Stimulated activated effector memory CD8-positive, alpha-beta T cell treated with anti-CD3 and anti-CD28 coated beads, Interleukin-12 subunit alpha, Interleukin-12 subunit beta, amount 100 ng/mL, for 72 hours (primary cell): ENCODE data around the gene ZFP92.

Experiments used
- ATAC-seq: fragments of 150-1000 bp; cut with Tn5 transposase; 2 replicates; pipeline ENCODE4 v1.10.0; 2021
- DNase-seq, 2 donors: peaks; one replicate each; pipeline ENCODE4 v3.0.0; 2021 to 2022; ENCODE audit warnings: low spot score in 2 of 2
- H3K27ac Mint-ChIP-seq: one replicate; pipeline ENCODE4 v1.8.0; 2022; ENCODE audit warnings: mild to moderate bottlenecking, mixed read lengths
- H3K36me3 Mint-ChIP-seq: one replicate; pipeline ENCODE4 v1.8.0; 2022; ENCODE audit warnings: mild to moderate bottlenecking, mixed read lengths
- H3K4me1 Mint-ChIP-seq: one replicate; pipeline ENCODE4 v1.8.0; 2022; ENCODE audit warnings: mixed read lengths
- H3K4me3 Mint-ChIP-seq: one replicate; pipeline ENCODE4 v1.8.0; 2022; ENCODE audit warnings: mild to moderate bottlenecking, mixed read lengths
- H3K9me3 Mint-ChIP-seq: one replicate; pipeline ENCODE4 v1.8.0; 2022; ENCODE audit warnings: mixed read lengths

Gene ZFP92

GRCh38 chrX:153448556-153449367, 37.5 kb downstream of the ZFP92 start:
- H3K4me3 Mint-ChIP-seq, result no peak overlapping the region
- DNase-seq (no peak), ATAC-seq (no peak)
- H3K27ac Mint-ChIP-seq, result peak overlapping the region; percentile 79
- no peaks in the 10 kb centered on the region for H3K9me3 Mint-ChIP-seq
- H3K36me3 Mint-ChIP-seq, result peaks cover 18% of the 10 kb centered on the region
- no peaks in the 10 kb centered on the region for H3K4me1 Mint-ChIP-seq

DNA sequence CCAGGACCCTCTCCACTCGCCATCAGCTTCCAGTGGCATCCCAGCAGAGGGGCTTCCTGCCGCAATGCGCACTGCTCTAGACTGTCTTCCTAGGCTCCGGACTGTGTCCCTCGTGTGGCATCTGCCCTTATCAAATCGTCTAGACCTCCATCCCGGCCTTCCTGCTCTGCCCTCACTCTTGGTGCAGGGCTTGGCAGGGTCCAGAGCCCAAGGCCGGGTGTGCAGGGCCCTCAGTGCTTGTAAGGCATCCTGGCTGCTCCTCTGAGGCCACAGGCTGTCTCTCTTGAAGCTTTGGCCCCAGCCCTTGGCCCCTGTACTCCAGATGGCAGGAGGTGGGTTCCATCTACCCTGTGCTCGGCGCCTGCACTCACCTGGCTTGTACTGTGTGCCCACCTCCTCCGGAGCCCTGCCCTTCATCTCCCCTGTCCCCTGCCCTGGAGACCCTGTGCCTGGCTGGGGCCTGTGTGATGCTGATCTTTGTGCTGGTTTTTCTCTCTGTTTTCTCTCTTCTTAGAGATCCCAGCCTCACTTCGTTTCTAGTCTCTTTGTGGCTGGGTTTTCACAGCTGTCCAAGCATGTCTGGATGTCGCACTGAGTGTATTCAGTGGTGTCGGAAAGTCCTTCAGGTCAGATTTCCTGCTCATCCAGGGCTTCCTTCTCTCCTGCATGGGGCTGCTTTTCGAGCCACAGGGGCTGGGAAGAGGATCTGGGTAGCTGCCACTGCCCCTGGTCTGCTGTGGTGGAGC, 38.3 kb downstream of the ZFP92 start:
- Mint-ChIP-seq H3K4me3 (no peak overlapping the region), H3K9me3 (no peaks in the 10 kb centered on the region), H3K4me1 (no peaks in the 10 kb centered on the region), H3K36me3 (peaks cover 24% of the 10 kb centered on the region), H3K27ac (peak overlapping the region; percentile 79)
- no peak for ATAC-seq
- DNase-seq, result no peak

- DNase-seq (no peak), ATAC-seq (no peak)
- H3K9me3 Mint-ChIP-seq, result no peaks in the 10 kb centered on the region
- no peaks in the 10 kb centered on the region for H3K4me1 Mint-ChIP-seq
- peak overlapping the region; percentile 79 for H3K27ac Mint-ChIP-seq
- H3K4me3 Mint-ChIP-seq, result no peak overlapping the region
- peaks cover 32% of the 10 kb centered on the region for H3K36me3 Mint-ChIP-seq
Observed at GRCh38 chrX:153450114-153450948, 39.1 kb downstream of the ZFP92 start.

DNA sequence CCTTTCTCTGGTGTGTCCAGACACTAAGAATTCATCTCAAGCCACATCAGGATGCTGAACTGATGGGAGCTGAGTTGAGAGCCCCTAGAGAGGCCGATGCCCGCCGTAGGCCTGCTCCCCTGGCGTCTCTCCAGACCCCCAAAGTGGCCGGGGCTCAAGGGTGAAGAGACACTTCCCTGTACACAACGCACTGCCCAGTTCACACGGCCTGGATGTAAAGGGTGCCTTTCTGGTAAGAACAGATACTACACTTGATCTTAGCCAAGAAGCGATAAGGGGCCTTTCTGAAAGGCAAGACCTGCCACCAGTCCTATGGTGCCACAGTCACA, 39.6 kb downstream of the ZFP92 start:
- Mint-ChIP-seq H3K9me3 (no peaks in the 10 kb centered on the region), H3K36me3 (peaks cover 36% of the 10 kb centered on the region), H3K27ac (no peak overlapping the region), H3K4me1 (no peaks in the 10 kb centered on the region), H3K4me3 (no peak overlapping the region)
- DNase-seq (no peak), ATAC-seq (no peak)

GRCh38 chrX:153454901-153455550, 43.8 kb downstream of the ZFP92 start:
- Mint-ChIP-seq H3K27ac (no peak overlapping the region), H3K4me3 (no peak overlapping the region), H3K4me1 (no peaks in the 10 kb centered on the region), H3K9me3 (no peaks in the 10 kb centered on the region), H3K36me3 (peaks cover 58% of the 10 kb centered on the region)
- DNase-seq (no peak), ATAC-seq (no peak)

GRCh38 chrX:153455571-153455970, 44.3 kb downstream of the ZFP92 start:
- no peak for DNase-seq
- Mint-ChIP-seq H3K4me1 (no peaks in the 10 kb centered on the region), H3K36me3 (peaks cover 62% of the 10 kb centered on the region), H3K4me3 (no peak overlapping the region), H3K27ac (no peak overlapping the region), H3K9me3 (no peaks in the 10 kb centered on the region)
- ATAC-seq, result no peak

DNA sequence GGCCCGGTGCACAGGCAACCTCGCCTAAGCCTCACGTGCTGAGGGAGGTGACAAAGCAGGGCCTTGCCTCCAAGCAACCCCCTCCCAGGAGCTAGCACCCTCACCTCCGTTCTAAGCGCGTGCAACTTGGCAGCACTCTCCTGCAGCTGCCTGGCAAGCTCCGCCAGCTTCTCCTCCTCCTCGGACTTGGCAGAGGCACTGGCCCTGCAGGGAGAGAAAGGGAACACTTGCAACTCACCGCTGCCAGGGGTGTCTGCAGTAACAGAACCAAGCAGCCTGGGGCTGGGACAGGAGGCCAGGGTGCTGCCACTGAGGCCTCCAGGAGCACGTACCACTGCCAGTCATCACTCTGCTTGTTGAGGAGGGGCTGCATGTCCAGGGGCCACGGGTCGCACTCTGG, 44.9 kb downstream of the ZFP92 start:
- H3K36me3 Mint-ChIP-seq, result peaks cover 64% of the 10 kb centered on the region
- no peak for ATAC-seq
- H3K4me3 Mint-ChIP-seq, result no peak overlapping the region
- no peaks in the 10 kb centered on the region for H3K4me1 Mint-ChIP-seq
- H3K27ac Mint-ChIP-seq, result no peak overlapping the region
- no peak for DNase-seq
- no peaks in the 10 kb centered on the region for H3K9me3 Mint-ChIP-seq

GRCh38 chrX:153456704-153457103, 45.4 kb downstream of the ZFP92 start:
- H3K4me1 Mint-ChIP-seq, result no peaks in the 10 kb centered on the region
- no peak overlapping the region for H3K4me3 Mint-ChIP-seq
- peaks cover 65% of the 10 kb centered on the region for H3K36me3 Mint-ChIP-seq

DNA sequence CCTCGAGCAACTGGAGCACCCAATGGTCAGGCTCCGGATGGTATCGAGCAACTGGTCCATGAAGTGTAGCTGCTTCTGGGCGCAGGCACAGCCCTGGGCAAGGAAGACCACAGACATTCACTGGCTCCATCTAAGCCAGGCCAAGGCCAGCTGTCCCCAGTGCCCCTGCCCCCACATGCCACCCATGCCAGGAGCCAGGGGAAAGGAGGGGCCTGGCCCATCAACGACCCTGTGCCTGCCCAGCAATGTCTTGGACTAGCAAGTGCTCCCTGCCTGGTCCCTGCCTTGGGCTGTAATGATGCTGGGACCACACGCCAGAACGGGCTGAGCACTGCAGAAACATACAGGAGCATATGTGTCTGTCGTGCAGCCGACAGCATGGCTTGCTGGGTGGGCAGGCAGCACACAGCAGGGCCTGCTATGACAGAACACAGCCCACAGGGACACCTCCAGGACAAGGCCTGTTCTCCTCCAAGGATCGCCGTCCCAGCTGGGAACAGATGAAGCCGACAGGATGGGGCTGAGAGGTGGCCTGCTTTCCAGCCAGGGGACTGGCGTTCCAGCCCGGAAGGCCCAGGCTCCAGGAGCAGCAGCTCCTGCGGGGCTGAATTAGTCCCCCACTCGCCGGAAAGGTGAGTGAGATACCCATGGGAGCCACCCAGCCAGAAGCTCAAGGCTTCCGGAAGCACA, 46.0 kb downstream of the ZFP92 start:
- no peak overlapping the region for H3K4me3 Mint-ChIP-seq
- DNase-seq, result no peak
- H3K4me1 Mint-ChIP-seq, result no peaks in the 10 kb centered on the region
- H3K9me3 Mint-ChIP-seq, result no peaks in the 10 kb centered on the region
- H3K27ac Mint-ChIP-seq, result no peak overlapping the region
- peaks cover 70% of the 10 kb centered on the region for H3K36me3 Mint-ChIP-seq
- no peak for ATAC-seq

More at GRCh38 chrX:153456704-153457103, 45.4 kb downstream of the ZFP92 start:
- no peak overlapping the region for H3K27ac Mint-ChIP-seq
- H3K9me3 Mint-ChIP-seq, result no peaks in the 10 kb centered on the region
- DNase-seq, result no peak
- no peak for ATAC-seq

GRCh38 chrX:153457827-153458466, 46.7 kb downstream of the ZFP92 start:
- DNase-seq (no peak), ATAC-seq (no peak)
- Mint-ChIP-seq H3K36me3 (peaks cover 69% of the 10 kb centered on the region), H3K4me1 (no peaks in the 10 kb centered on the region), H3K27ac (no peak overlapping the region), H3K9me3 (no peaks in the 10 kb centered on the region), H3K4me3 (no peak overlapping the region)

DNA sequence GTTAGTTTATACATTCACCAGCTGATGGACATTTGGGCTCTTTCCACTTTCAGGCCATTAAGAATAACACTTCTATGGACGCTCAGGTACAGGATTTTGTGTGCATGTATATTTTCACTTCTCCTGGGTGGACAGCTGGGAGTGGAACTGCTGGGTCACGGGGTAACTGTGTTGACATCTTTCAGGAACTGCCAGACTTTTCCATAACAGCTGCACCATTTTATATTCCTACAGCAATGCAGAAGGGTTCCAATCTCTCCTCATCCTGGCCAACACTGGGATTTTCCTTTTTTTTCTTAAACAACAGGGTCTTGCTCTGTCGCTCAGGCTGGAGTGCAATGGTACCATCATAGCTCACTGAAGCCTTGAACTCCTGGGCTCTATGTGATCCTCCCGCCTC, 47.2 kb downstream of the ZFP92 start:
- ATAC-seq (no peak), DNase-seq (no peak)
- peaks cover 63% of the 10 kb centered on the region for H3K36me3 Mint-ChIP-seq
- no peak overlapping the region for H3K4me3 Mint-ChIP-seq
- no peak overlapping the region for H3K27ac Mint-ChIP-seq
- no peaks in the 10 kb centered on the region for H3K9me3 Mint-ChIP-seq
- H3K4me1 Mint-ChIP-seq, result no peaks in the 10 kb centered on the region

DNA sequence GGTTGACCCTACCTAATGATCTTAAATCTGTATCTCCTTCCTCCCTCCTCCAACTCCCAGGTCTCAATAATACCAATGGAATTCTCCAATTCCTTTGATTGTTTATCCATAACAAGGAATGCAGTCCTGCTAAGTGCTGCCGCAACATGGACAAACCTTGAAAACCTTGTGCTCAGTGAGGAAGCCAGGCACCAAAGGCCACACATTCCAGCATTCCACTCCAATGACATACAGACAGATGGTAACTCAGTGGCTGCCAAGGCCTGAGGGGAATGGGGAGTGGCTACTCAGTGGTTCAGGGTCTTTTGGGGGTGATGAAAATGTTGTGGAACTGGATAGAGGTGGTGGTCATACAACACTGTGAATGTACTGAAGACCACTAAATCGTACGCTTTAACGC, 48.7 kb downstream of the ZFP92 start:
- ATAC-seq (no peak), DNase-seq (no peak)
- H3K36me3 Mint-ChIP-seq, result peaks cover 60% of the 10 kb centered on the region
- no peak overlapping the region for H3K27ac Mint-ChIP-seq
- H3K4me3 Mint-ChIP-seq, result no peak overlapping the region
- H3K9me3 Mint-ChIP-seq, result no peaks in the 10 kb centered on the region
- H3K4me1 Mint-ChIP-seq, result no peaks in the 10 kb centered on the region

DNA sequence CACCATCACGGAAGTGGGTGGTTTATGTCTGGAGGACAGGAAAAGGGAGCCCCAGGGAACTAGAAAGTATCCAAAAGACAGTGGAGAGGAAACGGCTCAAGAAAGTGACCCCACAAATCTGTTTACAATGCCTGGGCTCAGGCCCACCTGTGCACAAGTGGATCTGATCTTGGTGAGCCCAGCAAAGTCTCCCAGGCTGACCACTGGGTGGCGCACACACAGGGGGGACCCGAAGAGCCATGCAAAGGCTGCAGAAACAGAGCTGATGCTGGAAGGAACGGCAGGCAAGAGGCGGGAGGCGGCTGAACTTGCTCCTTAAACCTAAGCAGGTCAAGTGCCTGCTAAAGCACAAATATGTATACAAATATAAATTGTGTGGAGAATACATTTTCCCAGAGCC, 49.6 kb downstream of the ZFP92 start:
- ATAC-seq (peak; percentile 58), DNase-seq (peak in 1 of 2 donors; percentile 52)
- no peak overlapping the region for H3K4me3 Mint-ChIP-seq

More for the DNA sequence above, 49.6 kb downstream of the ZFP92 start:
- H3K4me1 Mint-ChIP-seq, result no peaks in the 10 kb centered on the region
- H3K36me3 Mint-ChIP-seq, result peaks cover 61% of the 10 kb centered on the region
- no peaks in the 10 kb centered on the region for H3K9me3 Mint-ChIP-seq
- H3K27ac Mint-ChIP-seq, result no peak overlapping the region
